Measurements from ENCODE around the gene POTEF. TPM values are rescaled to one million over a fixed set of nuclear protein-coding genes. Genes with fewer than 3 reads are reported as not detected.
"Not testable (repeated sequence)": the region's sequence is repeated elsewhere in the genome, so short reads cannot be mapped to it uniquely, and the experiment has no call there.

POTEF gene
- polyA plus RNA-seq, 1 donor = not detected

DNA sequence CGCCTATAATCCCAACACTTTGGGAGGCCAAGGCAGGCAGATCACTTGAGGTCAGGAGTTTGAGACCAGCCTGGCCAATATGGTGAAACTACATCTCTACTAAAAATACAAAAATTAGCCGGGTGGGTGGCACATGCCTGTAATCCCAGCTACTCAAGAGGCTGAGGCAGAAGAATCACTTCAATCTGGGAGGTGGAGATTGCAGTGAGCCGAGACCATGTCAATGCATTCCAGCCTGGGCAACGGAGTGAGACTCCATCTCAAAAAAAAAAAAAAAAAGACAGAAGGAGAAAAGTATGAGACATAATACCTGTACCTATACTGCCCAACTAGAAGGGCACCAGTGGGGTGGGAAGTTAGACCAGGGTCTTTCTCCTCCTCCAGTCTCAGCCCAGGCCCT lies 30.4 kb upstream of the POTEF start:
- peaks cover 32% of the 10 kb centered on the region for H3K36me3 ChIP-seq (ENCODE audit: control insufficient read depth, insufficient read depth, low read length)
- H3K27ac ChIP-seq (ENCODE audit: low read length); DNase-seq; H3K9me3 ChIP-seq (ENCODE audit: control insufficient read depth, low read depth, low read length); H3K4me1 ChIP-seq (ENCODE audit: control insufficient read depth, insufficient read depth, low read length); H3K4me3 ChIP-seq (ENCODE audit: low read length); H3K27me3 ChIP-seq (ENCODE audit: control insufficient read depth, insufficient read depth, low read length): not testable (repeated sequence)
- 94% methylated on average over 2 of the region's 4 CpGs for WGBS (ENCODE audit: insufficient coverage, low lambda C conversion rate)

DNA sequence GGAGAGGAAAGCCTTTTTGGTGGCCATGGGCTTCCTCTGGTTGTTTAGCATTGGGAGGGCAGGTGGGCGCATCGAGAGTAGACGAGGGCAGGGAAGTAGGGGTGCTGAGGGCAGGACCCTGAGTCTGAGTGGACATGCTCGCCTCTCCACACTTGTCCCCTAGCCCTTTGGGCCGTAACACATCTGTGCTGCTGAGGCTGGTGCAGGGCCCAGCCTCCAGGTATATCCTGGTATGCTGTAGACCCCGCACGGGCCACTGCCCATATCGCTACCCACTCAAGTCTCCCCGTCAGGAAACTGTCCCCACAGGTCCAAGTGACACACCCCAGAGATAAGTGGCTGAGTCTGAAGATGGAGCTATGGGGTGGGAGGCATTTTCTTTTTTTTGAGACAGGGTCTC lies 29.6 kb upstream of the POTEF start:
- no CpG with 5 or more reads among the region's 9 CpGs for WGBS (ENCODE audit: insufficient coverage, low lambda C conversion rate)
- no peak for DNase-seq
- Histone ChIP-seq H3K27ac (ENCODE audit: low read length) (no peak overlapping the region), H3K36me3 (ENCODE audit: control insufficient read depth, insufficient read depth, low read length) (peaks cover 29% of the 10 kb centered on the region), H3K4me3 (ENCODE audit: low read length) (no peak overlapping the region), H3K4me1 (ENCODE audit: control insufficient read depth, insufficient read depth, low read length) (no peaks in the 10 kb centered on the region), H3K9me3 (ENCODE audit: control insufficient read depth, low read depth, low read length) (no peaks in the 10 kb centered on the region), H3K27me3 (ENCODE audit: control insufficient read depth, insufficient read depth, low read length) (no peaks in the 10 kb centered on the region)

DNA sequence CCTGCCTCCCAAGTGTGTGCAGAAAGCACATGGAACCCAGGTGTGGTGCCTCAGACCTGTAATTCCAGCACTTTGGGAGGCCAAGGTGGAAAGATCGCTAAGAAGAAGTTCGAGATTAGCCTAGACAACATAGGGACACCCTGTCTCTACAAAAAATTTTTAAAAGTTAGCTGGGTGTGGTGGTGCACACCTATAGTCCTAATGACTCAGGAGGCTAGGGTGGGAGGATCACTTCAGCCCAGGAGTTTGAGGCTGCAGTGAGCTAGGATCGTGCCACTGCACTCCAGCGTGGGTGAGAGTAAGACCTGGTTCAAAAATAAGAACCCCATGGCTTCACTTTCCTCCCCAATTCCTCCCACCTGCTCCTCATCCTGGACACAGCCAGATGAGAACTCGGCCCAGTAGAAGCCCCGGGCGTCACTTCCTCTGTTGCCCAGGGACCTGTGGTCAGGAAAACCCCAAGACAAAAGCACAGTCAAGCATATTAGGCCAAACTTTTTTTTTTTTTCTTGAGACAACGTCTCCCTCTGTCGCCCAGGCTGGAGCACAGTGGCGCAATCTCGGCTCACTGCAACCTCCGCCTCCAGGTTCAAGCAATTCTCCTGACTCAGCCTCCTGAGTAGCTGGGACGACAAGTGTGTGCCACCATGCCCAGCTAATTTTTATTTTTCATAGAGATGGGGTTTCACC lies 28.9 kb upstream of the POTEF start:
- peaks cover 28% of the 10 kb centered on the region for H3K36me3 ChIP-seq (ENCODE audit: control insufficient read depth, insufficient read depth, low read length)
- no CpG with 5 or more reads among the region's 13 CpGs for WGBS (ENCODE audit: insufficient coverage, low lambda C conversion rate)
- DNase-seq; H3K27ac ChIP-seq (ENCODE audit: low read length); H3K4me3 ChIP-seq (ENCODE audit: low read length); H3K4me1 ChIP-seq (ENCODE audit: control insufficient read depth, insufficient read depth, low read length); H3K27me3 ChIP-seq (ENCODE audit: control insufficient read depth, insufficient read depth, low read length); H3K9me3 ChIP-seq (ENCODE audit: control insufficient read depth, low read depth, low read length): not testable (repeated sequence)

DNA sequence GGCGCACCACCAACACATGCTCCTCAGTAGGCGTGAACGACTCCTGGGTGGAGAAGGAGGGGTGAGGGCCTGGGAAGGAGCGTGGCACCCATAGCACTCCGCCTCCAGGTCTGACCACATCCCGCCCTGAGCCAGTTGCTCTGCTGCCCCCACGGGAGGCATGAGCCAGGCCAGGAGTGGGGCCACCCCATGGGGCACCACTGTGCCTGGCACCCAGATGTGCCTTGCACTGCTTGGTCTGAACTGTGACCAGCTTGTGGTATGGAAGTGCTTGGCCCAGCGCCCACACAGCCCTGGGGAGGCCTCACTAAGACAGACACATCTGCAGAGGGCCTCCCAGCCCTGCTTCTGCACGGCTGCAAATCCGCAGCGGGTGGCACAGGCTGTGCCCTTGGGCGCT lies 28.3 kb upstream of the POTEF start:
- not testable (repeated sequence) for H3K27me3 ChIP-seq (ENCODE audit: control insufficient read depth, insufficient read depth, low read length); H3K4me3 ChIP-seq (ENCODE audit: low read length); H3K9me3 ChIP-seq (ENCODE audit: control insufficient read depth, low read depth, low read length); H3K27ac ChIP-seq (ENCODE audit: low read length); H3K4me1 ChIP-seq (ENCODE audit: control insufficient read depth, insufficient read depth, low read length); DNase-seq
- peaks cover 29% of the 10 kb centered on the region for H3K36me3 ChIP-seq (ENCODE audit: control insufficient read depth, insufficient read depth, low read length)
- no CpG with 5 or more reads among the region's 12 CpGs for WGBS (ENCODE audit: insufficient coverage, low lambda C conversion rate)

DNA sequence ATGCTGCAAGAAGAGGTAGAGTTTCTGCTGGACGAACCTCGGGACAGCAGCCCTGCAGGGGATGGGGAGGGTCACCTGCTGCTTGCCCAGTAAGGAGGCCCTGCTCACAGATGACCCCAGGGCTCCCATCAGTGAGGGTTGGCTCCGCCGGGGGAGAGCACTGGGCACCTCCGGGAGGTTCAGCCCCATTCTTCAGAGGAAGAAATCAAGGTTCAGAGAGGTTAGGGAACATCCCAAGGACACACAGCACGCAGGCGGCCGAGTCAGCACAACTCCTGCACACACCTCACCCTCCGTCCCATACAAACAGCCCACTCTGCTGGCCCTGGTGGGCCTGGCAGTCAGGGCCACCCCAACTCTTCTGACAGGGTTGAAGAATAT lies 27.6 kb upstream of the POTEF start:
- no peak overlapping the region for H3K27ac ChIP-seq (ENCODE audit: low read length)
- no peaks in the 10 kb centered on the region for H3K27me3 ChIP-seq (ENCODE audit: control insufficient read depth, insufficient read depth, low read length)
- H3K4me3 ChIP-seq (ENCODE audit: low read length) = no peak overlapping the region
- peaks cover 33% of the 10 kb centered on the region for H3K36me3 ChIP-seq (ENCODE audit: control insufficient read depth, insufficient read depth, low read length)
- WGBS (ENCODE audit: insufficient coverage, low lambda C conversion rate) = no CpG with 5 or more reads among the region's 9 CpGs
- no peak for DNase-seq
- no peaks in the 10 kb centered on the region for H3K4me1 ChIP-seq (ENCODE audit: control insufficient read depth, insufficient read depth, low read length)
- H3K9me3 ChIP-seq (ENCODE audit: control insufficient read depth, low read depth, low read length) = no peaks in the 10 kb centered on the region

DNA sequence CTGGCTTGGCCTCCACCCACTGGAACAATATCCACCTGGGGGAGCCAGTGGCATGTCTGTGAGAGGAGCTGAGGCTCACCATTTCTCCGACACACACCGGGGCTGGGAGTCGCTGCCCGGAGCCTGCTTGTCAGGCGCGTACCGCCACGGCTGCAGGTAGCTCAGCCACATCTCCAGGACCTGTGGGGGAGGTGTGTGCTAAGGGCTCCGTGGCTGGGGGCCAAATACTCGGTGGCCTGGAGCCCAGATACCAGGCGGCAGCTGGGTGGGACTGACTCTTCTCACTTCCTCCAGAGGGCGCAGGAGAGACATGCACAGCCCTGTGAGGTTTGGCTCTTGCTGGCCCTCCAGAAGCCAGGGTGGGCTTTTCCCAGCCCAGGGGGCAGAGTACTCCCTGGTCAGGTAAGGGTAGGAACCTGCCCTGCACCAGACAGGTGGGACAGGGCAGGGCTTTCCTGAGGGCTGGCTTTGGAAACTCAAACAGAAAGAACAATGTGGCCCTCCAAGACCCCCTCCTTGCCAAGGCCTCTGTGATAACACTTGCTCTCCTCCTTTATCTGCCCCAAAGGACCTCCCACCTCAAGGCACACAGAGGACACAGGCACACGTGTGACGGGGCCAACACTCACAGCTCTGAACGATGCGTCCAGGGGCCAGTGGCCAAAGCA lies 27.1 kb upstream of the POTEF start:
- no CpG with 5 or more reads among the region's 16 CpGs for WGBS (ENCODE audit: insufficient coverage, low lambda C conversion rate)
- H3K27ac ChIP-seq (ENCODE audit: low read length); H3K4me3 ChIP-seq (ENCODE audit: low read length); H3K4me1 ChIP-seq (ENCODE audit: control insufficient read depth, insufficient read depth, low read length); DNase-seq; H3K9me3 ChIP-seq (ENCODE audit: control insufficient read depth, low read depth, low read length); H3K27me3 ChIP-seq (ENCODE audit: control insufficient read depth, insufficient read depth, low read length): not testable (repeated sequence)
- peaks cover 34% of the 10 kb centered on the region for H3K36me3 ChIP-seq (ENCODE audit: control insufficient read depth, insufficient read depth, low read length)

DNA sequence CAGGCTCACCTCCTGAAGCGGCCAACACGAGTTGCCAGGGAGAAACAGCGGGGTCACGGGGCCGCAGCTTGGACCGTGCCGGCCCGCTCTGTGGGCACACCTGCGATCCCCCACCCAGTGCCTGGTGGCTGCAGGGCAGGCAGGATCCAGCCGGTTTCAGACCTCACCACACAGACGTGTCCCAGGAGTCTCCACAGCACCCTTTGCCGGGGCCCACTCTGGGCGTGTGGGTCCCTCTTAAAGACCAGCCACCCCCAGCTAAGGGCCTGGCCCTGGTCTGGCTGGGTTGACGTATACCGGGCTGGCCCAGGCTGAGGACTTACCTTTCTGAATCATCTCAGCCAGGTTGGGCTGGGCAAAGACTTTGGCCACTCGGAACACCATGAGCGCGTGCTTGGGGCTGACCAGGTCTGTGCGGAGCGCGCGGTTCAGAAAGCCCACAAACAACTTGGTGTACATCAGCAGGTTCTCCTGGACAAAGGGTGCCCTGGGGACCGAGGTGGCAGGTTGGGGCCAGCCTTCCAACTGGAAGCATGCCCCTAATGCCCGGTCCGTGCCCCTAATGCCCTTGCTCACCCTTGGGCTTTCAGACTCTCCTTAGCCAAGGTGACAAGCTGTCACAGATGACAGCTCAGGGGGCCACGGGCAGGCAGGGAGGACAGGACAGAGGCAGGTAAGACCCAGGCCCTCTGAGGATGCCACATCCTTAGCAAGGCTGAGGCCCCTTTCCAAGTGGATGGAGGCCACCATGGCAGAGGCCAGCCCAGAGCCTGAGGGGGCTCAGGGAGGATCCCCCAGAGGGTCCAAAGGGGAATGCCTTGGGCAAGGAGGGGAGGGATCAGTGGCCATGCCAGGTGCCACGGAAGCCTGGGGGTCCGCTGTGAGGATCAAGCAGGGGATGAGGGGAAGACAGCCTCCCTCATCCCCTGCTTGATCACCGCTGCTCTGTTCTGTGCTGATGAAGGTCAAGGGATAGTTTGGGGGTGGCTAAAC lies 26.0 kb upstream of the POTEF start:
- H3K4me3 ChIP-seq (ENCODE audit: low read length) = no peak overlapping the region
- no peaks in the 10 kb centered on the region for H3K27me3 ChIP-seq (ENCODE audit: control insufficient read depth, insufficient read depth, low read length)
- no peak for DNase-seq
- no CpG with 5 or more reads among the region's 29 CpGs for WGBS (ENCODE audit: insufficient coverage, low lambda C conversion rate)
- no peak overlapping the region for H3K27ac ChIP-seq (ENCODE audit: low read length)
- no peaks in the 10 kb centered on the region for H3K9me3 ChIP-seq (ENCODE audit: control insufficient read depth, low read depth, low read length)
- H3K36me3 ChIP-seq (ENCODE audit: control insufficient read depth, insufficient read depth, low read length) = peaks cover 36% of the 10 kb centered on the region
- H3K4me1 ChIP-seq (ENCODE audit: control insufficient read depth, insufficient read depth, low read length) = no peaks in the 10 kb centered on the region

DNA sequence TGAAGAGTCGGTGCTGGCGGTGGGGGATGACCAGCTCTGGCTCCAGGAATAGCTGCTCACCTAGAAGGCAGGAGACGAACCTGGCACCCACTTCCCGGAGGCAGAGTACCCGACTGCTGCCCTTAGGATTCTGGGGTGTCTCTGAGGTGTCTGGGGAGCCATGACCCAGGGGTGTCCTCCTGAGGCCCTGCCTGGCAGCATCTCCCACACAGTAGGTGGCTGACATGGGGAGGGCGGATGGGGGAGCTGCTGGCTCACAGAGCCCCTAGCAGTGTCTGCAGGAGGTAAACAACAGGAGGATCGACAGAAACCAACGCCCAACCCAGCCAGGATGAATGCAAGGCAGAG lies 25.4 kb upstream of the POTEF start:
- not testable (repeated sequence) for H3K27me3 ChIP-seq (ENCODE audit: control insufficient read depth, insufficient read depth, low read length)
- WGBS (ENCODE audit: insufficient coverage, low lambda C conversion rate) = no CpG with 5 or more reads among the region's 8 CpGs

DNA sequence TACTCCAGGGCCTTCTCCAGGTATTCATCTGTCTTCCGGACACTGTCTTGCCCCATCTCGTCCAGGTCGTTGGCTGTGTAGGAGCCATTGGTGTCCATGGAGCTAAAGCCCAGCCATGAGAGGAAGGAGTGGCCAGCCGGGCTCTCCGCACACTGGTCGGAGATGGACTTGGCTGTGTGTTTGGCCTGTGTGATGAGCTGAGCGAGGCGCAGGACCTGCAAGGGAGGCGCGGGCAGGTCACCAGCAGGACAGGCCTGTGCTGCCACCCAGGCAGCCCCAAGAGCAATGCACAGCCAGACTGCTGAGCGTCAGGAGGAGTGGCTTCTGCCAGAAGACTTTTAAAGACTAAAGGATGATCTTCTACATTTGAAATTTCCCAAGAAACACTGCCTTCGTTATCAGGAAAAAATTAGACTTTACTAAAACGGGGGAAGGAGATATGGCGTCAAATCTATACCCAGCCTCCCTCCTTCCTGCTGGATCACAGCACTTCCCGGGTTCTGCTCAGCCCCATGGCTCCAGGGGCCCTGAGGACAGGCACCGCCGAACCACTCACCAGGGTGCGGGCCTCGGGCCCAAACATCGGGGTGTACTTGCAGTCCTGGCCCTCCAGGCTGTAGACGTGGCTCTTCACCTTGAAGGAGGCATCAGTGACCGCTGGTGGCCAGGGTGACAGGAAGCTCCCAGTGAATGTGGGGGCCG lies 24.9 kb upstream of the POTEF start:
- 100% methylated on average over 1 of the region's 23 CpGs for WGBS (ENCODE audit: insufficient coverage, low lambda C conversion rate)
- H3K27me3 ChIP-seq (ENCODE audit: control insufficient read depth, insufficient read depth, low read length); DNase-seq; H3K27ac ChIP-seq (ENCODE audit: low read length); H3K4me1 ChIP-seq (ENCODE audit: control insufficient read depth, insufficient read depth, low read length); H3K9me3 ChIP-seq (ENCODE audit: control insufficient read depth, low read depth, low read length); H3K4me3 ChIP-seq (ENCODE audit: low read length): not testable (repeated sequence)
- H3K36me3 ChIP-seq (ENCODE audit: control insufficient read depth, insufficient read depth, low read length) = peaks cover 33% of the 10 kb centered on the region

More for the DNA sequence above, 25.4 kb upstream of the POTEF start:
- H3K4me3 ChIP-seq (ENCODE audit: low read length); H3K4me1 ChIP-seq (ENCODE audit: control insufficient read depth, insufficient read depth, low read length); DNase-seq; H3K9me3 ChIP-seq (ENCODE audit: control insufficient read depth, low read depth, low read length); H3K27ac ChIP-seq (ENCODE audit: low read length): not testable (repeated sequence)
- peaks cover 36% of the 10 kb centered on the region for H3K36me3 ChIP-seq (ENCODE audit: control insufficient read depth, insufficient read depth, low read length)

All from large intestine (tissue), 3 donors.